ENCODE results near the gene ZNF423.

- TF ChIP-seq CTCF (IDR thresholded peaks at IDR 0.05 in 8 of 11, conservative IDR thresholded peaks at IDR 0.05 in 3 of 11): no peak
- TF ChIP-seq POLR2A (IDR thresholded peaks at IDR 0.05): no peak
These were observed 2.5 kb upstream of the ZNF423 start for GRCh38 chr16:49858200-49859124.
